Testis (tissue), 3 donors: ENCODE results near the gene RAB11FIP3. TPM values are rescaled to one million over a fixed set of nuclear protein-coding genes. Genes with fewer than 3 reads are reported as not detected.

Source experiments
- DNase-seq: peaks from one replicate; pipeline ENCODE4 v3.0.0-alpha.2; 2019
- H3K27ac ChIP-seq, 2 donors: fragments of 200-600 bp; sonication (generic); one replicate each; pipeline ENCODE4 v1.5.1; 2019
- H3K27me3 ChIP-seq: fragments of 200-600 bp; sonication (generic); one replicate; pipeline ENCODE4 v1.5.1; 2019
- H3K36me3 ChIP-seq: fragments of 200-600 bp; sonication (generic); one replicate; pipeline ENCODE4 v1.5.1; 2017; ENCODE audit warnings: low read depth; ENCODE audit errors: missing control alignments
- H3K4me1 ChIP-seq: fragments of 200-600 bp; sonication (generic); one replicate; pipeline ENCODE4 v1.5.1; 2019
- H3K4me3 ChIP-seq, 2 donors: fragments of 200-600 bp; sonication (generic); one replicate each; pipeline ENCODE4 v1.5.1; 2017 to 2019
- H3K9me3 ChIP-seq: fragments of 200-600 bp; sonication (generic); one replicate; pipeline ENCODE4 v1.5.1; 2017
- CTCF ChIP-seq, 3 experiments: fragments of 450-650 bp in 2 of 3; fragments of 200-600 bp in 1 of 3; sonication (generic) in 1 of 3; IDR thresholded peaks; one replicate each; pipeline ENCODE4 v1.5.1; 2016 to 2019; ENCODE audit warnings: antibody characterized with exemption in 3 of 3, mild to moderate bottlenecking in 2 of 3, moderate library complexity in 1 of 3
- POLR2A ChIP-seq: fragments of 450-650 bp; IDR thresholded peaks from one replicate; pipeline ENCODE4 v1.6.1; 2017; ENCODE audit warnings: antibody characterized with exemption, mild to moderate bottlenecking, moderate library complexity
- WGBS, 2 donors: methylation state at CpG; one replicate each; pipeline ENCODE4 v1.1.5; 2018; 5-methylcytosine and 5-hydroxymethylcytosine counted together
- intact Hi-C: fragments of 100-400 bp; cut with DNase I; formaldehyde crosslinking; loops from one replicate; pipeline ENCODE4 v1.15.1; 2023; ENCODE audit warnings: low total_unique reads
- polyA plus RNA-seq: library from polyadenylated mRNA; stranded (reverse); fragments of 350-450 nt; fragmentation: Illumina TruSeq; extraction: RNeasy Lipid Tissue Mini Kit (QIAGEN cat#74804); gene quantifications from one replicate; pipeline ENCODE4 v1.2.3, GENCODE V29; 2014; ENCODE audit warnings: low read depth, low replicate concordance; ENCODE audit not compliant: insufficient read depth
- total RNA-seq, 2 donors: library from RNA; depleted of rRNA; stranded (reverse); fragments of >200 nt; gene quantifications; one replicate each; pipeline ENCODE4 v1.2.3, GENCODE V29; 2016

RAB11FIP3 gene
- total and polyA plus RNA-seq, 3 donors from 2014 or later = 61.7 to 186 (median 166) TPM

- DNase-seq = peak; percentile 61
- Histone ChIP-seq H3K27me3 (no peaks in the 10 kb centered on the region), H3K4me3 (peak overlapping the region; percentile 67 to 76), H3K9me3 (no peaks in the 10 kb centered on the region), H3K4me1 (peaks cover 26% of the 10 kb centered on the region), H3K36me3 (no peaks in the 10 kb centered on the region), H3K27ac (peak overlapping the region; percentile 98 to 99)
- intact Hi-C loops = no loop called here
- 5 to 34% methylated on average over 3 to 18 of the region's 26 CpGs for WGBS, 2 donors
- TF ChIP-seq POLR2A (no peak), CTCF (IDR thresholded peaks at IDR 0.05) (no peak)
Observed at GRCh38 chr16:526181-527014, 100.9 kb downstream of the RAB11FIP3 start.

GRCh38 chr16:527015-527903, 101.8 kb downstream of the RAB11FIP3 start, which contains the start of gene CAPN15:
TSS of gene CAPN15 (plus strand) at chr16:527712. CDS start at chr16:546839, 19,127 bp downstream.
- TF ChIP-seq CTCF (IDR thresholded peaks at IDR 0.05) (peak in 2 of 3 experiments; percentile 45 to 46), POLR2A (peak; percentile 42)
- Histone ChIP-seq H3K4me1 (peaks cover 26% of the 10 kb centered on the region), H3K4me3 (peak within 1 kb of the TSS; percentile 67 to 76), H3K27ac (peak within 1 kb of the TSS; percentile 98 to 99), H3K9me3 (no peaks in the 10 kb centered on the region), H3K36me3 (no peaks in the 10 kb centered on the region), H3K27me3 (no peaks in the 10 kb centered on the region)
- intact Hi-C loops = no loop called here
- 0% methylated on average over 43 of the region's 129 CpGs; no CpG with 5 or more reads in 1 of the 2 donors for WGBS, 2 donors
- DNase-seq = peak; percentile 88

GRCh38 chr16:528111-529011, 102.9 kb downstream of the RAB11FIP3 start:
- peak overlapping the region; percentile 55 to 98 for H3K27ac ChIP-seq
- no peaks in the 10 kb centered on the region for H3K9me3 ChIP-seq
- 9 to 14% methylated on average over 1 to 15 of the region's 55 CpGs for WGBS, 2 donors
- no peak for TF ChIP-seq CTCF (IDR thresholded peaks at IDR 0.05)
- no peak for TF ChIP-seq POLR2A
- intact Hi-C loops = no loop called here
- peak overlapping the region; percentile 67 to 73 for H3K4me3 ChIP-seq
- H3K27me3 ChIP-seq = no peaks in the 10 kb centered on the region
- H3K4me1 ChIP-seq = peaks cover 29% of the 10 kb centered on the region
- H3K36me3 ChIP-seq = no peaks in the 10 kb centered on the region
- no peak for DNase-seq

GRCh38 chr16:529012-529575, 103.6 kb downstream of the RAB11FIP3 start:
- H3K27me3 ChIP-seq = no peaks in the 10 kb centered on the region
- peaks cover 36% of the 10 kb centered on the region for H3K4me1 ChIP-seq
- H3K27ac ChIP-seq = peak overlapping the region in 1 of 2 donors; percentile 98
- DNase-seq = no peak
- no peak for TF ChIP-seq POLR2A
- no peak for TF ChIP-seq CTCF (IDR thresholded peaks at IDR 0.05)
- H3K4me3 ChIP-seq = peak overlapping the region in 1 of 2 donors; percentile 73
- WGBS, 2 donors = 33 to 47% methylated on average over 10 to 12 of the region's 12 CpGs
- intact Hi-C loops = no loop called here
- H3K36me3 ChIP-seq = no peaks in the 10 kb centered on the region
- H3K9me3 ChIP-seq = no peaks in the 10 kb centered on the region
